GM21423 (cell line): Measurements from ENCODE around the gene SPR.

ENCODE experiments used
- ATAC-seq: cut with Tn5 transposase; IDR thresholded peaks from one replicate; pipeline ENCODE4 v1.9.1; 2021; ENCODE audit warnings: mild to moderate bottlenecking, moderate library complexity; ENCODE audit not compliant: unreplicated experiment

SPR gene

DNA sequence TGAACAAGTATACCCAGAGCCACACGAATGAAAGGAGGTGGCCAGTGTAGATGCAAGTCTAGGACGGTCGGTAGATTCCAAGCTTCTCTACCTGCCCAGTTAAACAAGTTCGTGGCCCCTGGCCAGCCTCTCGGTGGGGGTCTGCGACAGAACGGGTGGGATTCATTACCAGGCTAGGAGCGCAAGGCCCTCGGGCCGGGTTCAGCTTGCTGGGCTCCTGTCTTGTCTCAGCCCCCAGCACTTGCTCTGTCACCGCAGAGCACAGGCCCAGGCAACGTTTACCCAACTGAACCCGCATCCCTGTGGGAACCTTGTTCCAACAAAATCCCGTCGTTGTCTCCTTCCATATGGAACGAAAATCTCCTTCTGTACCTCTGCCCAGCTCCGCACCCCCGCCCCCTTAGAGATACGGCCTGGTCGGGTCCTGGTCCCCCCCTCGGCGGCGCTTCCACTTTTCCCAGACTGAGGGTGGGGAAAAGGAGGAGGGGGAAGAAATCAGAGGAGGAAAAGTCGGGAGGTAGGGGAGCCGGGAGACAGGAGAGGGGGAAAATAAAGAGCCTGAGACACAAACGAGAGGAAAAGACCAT is 28.2 kb downstream of the SPR start:
- ATAC-seq = no peak

- ATAC-seq = peak; percentile 50
Measured at GRCh38 chr2:72915907-72916742, 28.9 kb downstream of the SPR start.

DNA sequence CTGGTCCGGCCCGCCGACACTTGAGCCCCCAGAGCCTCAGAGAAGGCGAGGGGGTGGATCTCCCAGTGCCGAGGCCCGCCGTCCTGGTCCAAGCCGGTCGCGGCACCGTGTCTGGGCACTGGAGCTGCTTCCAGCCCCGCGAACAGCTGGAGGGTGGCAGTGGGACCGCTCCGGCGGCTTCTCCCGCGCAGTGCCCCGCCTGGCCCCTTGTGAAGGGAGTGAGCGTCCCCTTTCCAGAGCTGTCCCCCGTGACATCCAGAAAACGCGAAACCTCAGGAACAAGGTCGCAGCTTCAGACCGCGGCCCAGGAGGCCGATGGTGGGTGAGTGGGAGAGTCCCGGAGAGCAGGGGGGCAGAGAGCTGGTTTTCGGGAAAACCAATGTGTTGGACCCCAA is 29.5 kb downstream of the SPR start:
- peak; percentile 1 for ATAC-seq

GRCh38 chr2:72917138-72917876 is 30.1 kb downstream of the SPR start, which contains the start of gene EMX1:
Gene EMX1 (plus strand): TSS chr2:72917519. CDS start chr2:72917853, 334 bp downstream.
- peak; percentile 41 for ATAC-seq

DNA sequence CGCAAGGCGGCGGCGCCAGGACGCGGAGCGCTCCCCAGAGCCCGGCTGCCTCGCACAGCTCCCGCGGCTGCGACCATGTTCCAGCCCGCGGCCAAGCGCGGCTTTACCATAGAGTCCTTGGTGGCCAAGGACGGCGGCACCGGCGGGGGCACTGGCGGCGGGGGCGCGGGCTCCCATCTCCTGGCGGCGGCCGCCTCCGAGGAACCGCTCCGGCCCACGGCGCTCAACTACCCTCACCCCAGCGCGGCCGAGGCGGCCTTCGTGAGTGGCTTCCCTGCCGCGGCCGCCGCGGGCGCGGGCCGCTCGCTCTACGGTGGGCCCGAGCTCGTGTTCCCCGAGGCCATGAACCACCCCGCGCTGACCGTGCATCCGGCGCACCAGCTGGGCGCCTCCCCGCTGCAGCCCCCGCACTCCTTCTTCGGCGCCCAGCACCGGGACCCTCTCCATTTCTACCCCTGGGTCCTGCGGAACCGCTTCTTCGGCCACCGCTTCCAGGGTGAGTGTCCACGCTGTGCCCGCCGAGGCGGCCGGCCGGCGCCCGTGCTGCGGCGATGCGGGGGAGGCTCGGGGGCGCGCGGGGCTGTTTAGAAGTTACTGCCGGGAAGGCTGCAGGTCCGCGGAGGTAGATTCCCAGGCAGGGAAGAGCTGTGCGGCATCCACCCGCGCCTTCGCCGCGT is 30.8 kb downstream of the SPR start:
- ATAC-seq = peak; percentile 4

- no peak for ATAC-seq
Measured at GRCh38 chr2:72919414-72920317, 32.5 kb downstream of the SPR start.

- no peak for ATAC-seq
Measured at GRCh38 chr2:72920318-72921087, 33.3 kb downstream of the SPR start.

DNA sequence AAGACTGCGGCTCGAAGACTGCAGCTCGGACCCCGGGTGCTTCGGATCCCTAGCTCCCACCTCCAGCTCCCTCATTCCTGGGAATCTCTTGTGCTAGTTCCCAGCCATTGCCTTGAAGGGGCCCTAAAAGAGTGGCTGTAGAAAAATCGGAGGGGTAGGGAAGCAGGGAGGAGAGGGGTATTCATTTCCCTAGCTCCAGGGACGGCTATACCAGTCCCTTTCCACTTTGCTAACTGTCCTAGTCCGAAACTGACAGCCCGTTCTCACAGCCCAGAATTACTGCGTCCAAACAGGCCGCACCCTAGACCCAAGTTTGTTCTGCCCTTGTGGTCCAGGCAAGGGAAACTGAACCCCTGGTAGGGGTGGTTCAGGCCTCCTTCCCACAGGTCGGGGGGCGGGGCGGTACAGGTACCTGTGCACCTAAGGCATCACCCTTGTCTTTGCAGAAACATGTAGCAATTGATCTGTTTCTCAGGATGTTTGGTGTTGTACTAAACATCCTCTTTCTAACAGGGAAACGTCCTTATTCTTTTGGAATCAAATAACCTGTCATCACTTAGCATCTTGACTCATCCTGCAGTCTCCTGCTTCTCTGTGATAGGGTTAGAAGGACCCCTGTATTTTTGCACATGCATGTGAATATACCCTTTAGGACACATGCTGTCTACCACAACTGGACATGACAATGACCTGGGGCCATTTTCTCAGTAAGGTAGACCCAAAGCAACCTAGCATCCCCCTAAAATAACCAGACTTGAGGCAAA is 34.1 kb downstream of the SPR start:
- ATAC-seq = no peak

DNA sequence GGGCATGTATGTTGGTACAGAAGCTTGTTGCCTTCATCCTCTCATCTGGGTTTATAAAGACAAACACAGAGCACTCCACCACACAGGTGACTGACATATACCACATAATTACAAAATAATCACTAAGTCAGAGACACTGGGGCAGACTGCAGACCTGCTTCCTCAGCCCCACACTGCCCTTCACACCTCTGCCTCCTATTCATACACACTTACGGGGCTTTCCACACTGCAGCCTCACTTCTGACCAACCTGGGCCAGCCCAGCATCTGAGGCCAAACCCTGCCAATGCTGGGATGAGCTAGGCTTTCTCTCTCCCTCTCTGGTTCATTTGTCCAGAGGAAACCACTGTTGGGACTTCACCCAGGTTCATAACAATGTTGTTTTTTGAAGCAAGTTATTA is 34.6 kb downstream of the SPR start:
- no peak for ATAC-seq

GRCh38 chr2:72923833-72924352 is 36.7 kb downstream of the SPR start:
- ATAC-seq = no peak

GRCh38 chr2:72924353-72925240 is 37.4 kb downstream of the SPR start:
- peak; percentile 47 for ATAC-seq

DNA sequence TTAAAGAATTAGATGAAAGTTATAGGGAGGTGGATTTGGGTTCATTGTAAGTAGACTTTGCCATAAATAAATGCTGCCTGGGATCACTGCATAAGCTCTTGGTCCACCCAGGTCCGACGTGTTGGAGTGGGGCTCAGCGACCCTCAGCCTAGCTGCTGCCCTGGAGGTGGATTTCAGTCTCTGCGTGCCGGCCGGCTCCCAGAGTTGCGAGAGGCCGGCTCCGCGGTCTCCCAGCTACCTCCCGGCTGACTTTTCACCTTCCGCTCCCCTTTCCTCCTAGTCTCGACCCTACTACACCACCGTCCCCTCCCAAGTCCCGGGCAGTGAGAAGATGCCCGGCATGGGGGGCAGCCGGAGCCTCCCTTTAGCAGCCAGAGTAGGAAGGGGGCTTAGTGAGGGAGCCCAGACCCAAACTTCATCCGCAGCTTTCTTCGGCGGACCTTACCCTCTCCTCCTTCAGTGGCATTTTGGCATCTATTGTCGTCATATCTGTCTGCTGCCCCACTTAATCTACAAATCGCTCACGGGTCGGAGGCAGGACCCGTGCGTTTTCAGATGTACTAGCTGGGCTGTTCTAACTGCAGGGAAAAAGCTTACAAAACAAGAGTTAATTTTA is 38.2 kb downstream of the SPR start:
- ATAC-seq = no peak

- ATAC-seq = no peak
Measured at GRCh38 chr2:72926368-72926767, 39.2 kb downstream of the SPR start.

- no peak for ATAC-seq
Measured at GRCh38 chr2:72926811-72927465, 39.7 kb downstream of the SPR start.

DNA sequence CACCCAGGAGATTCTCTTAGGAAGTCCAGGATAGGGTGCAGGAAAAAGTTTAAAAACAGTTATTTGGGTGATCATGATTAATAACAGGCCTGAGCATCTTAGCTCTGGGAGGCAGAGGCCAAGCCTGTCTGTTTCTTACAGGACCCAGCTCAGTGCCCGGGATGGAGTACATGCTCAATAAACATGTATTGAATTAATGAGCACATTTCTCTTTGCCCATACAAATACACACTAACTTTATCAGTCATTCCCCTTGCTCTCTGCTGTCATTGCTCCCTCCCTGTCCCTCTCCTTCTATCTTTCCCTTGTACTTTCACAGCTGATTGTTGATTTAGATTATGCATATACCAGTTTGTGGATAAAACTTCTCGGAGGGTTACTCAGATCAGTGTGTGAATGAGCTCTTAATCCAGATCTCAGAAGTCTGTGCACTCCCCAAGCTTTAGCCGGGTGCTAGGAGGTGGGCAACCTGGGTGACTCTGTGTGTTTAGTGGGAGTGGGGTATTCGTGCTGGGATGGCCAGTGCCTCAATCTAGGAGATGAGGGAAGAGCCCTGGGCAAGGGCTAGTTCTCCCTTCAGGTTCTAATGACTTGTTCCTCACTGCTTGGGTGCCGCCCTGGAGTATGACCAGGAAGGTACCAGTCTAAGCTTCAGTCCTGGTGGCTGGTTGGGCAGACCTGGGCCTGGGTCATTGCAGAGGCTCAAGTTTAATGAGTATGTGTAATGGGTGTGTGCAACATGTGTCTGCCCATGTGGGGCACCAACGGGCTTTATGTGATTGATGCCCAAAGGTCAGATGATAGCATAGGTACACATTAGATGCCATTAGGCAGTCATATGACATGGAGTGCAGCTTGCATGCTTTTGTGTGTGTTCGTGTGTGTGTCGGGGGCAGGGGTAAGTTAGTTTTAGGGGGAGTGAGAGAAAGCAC is 40.7 kb downstream of the SPR start:
- no peak for ATAC-seq
